HUES64 (cell line): ENCODE results near the gene MAP2.

ENCODE experiments used
- H3K27ac ChIP-seq: 2 replicates; pipeline ENCODE4 v1.7.0; 2013; ENCODE audit warnings: low read depth, low read length, inconsistent platforms
- H3K27me3 ChIP-seq: 2 replicates; pipeline ENCODE4 v1.6.1; 2013; ENCODE audit warnings: mild to moderate bottlenecking, low read length; ENCODE audit not compliant: insufficient read depth
- H3K36me3 ChIP-seq: 2 replicates; pipeline ENCODE4 v1.6.1; 2013; ENCODE audit warnings: mild to moderate bottlenecking, low read length; ENCODE audit not compliant: insufficient read depth
- H3K4me1 ChIP-seq: 2 replicates; pipeline ENCODE4 v1.6.1; 2013; ENCODE audit warnings: mild to moderate bottlenecking, low read length, moderate library complexity; ENCODE audit not compliant: insufficient read depth
- H3K4me3 ChIP-seq: 2 replicates; pipeline ENCODE4 v1.5.1; 2013; ENCODE audit warnings: mild to moderate bottlenecking, low read length, moderate library complexity
- H3K9ac ChIP-seq: 2 replicates; pipeline ENCODE4 v1.6.1; 2013; ENCODE audit warnings: mild to moderate bottlenecking, low read depth, low read length
- H3K9me3 ChIP-seq: 2 replicates; pipeline ENCODE4 v1.6.1; 2013; ENCODE audit warnings: low read depth, low read length; ENCODE audit not compliant: insufficient read depth
- WGBS: fragments of 150-250, 120-280 bp; methylation state at CpG from one replicate; pipeline ENCODE4 v1.1.7; 2013; ENCODE audit warnings: missing lambda C conversion rate; 5-methylcytosine and 5-hydroxymethylcytosine counted together

MAP2 gene

GRCh38 chr2:209391776-209392401 is 32.0 kb upstream of the MAP2 start:
- no peaks in the 10 kb centered on the region for H3K27me3 ChIP-seq
- H3K36me3 ChIP-seq: no peaks in the 10 kb centered on the region
- no peak overlapping the region for H3K4me3 ChIP-seq
- H3K9ac ChIP-seq: no peak overlapping the region
- 79% methylated on average over 3 of the region's 3 CpGs for WGBS
- no peaks in the 10 kb centered on the region for H3K9me3 ChIP-seq
- peaks cover 9% of the 10 kb centered on the region; the same call in 1 of the 2 replicates for H3K4me1 ChIP-seq
- no peak overlapping the region for H3K27ac ChIP-seq

- Histone ChIP-seq H3K9ac (no peak overlapping the region), H3K36me3 (no peaks in the 10 kb centered on the region), H3K27me3 (no peaks in the 10 kb centered on the region), H3K27ac (no peak overlapping the region), H3K9me3 (no peaks in the 10 kb centered on the region), H3K4me3 (no peak overlapping the region), H3K4me1 (no peaks in the 10 kb centered on the region)
- no CpG with 5 or more reads among the region's 1 CpG for WGBS
Observed at GRCh38 chr2:209395229-209395628, 28.6 kb upstream of the MAP2 start.

- Histone ChIP-seq H3K9ac (no peak overlapping the region), H3K36me3 (no peaks in the 10 kb centered on the region), H3K4me1 (no peaks in the 10 kb centered on the region), H3K27me3 (no peaks in the 10 kb centered on the region), H3K9me3 (no peaks in the 10 kb centered on the region), H3K27ac (no peak overlapping the region), H3K4me3 (no peak overlapping the region)
Observed at GRCh38 chr2:209395652-209396051, 28.2 kb upstream of the MAP2 start.

GRCh38 chr2:209398463-209398862 is 25.4 kb upstream of the MAP2 start:
- H3K27me3 ChIP-seq: no peaks in the 10 kb centered on the region
- no peaks in the 10 kb centered on the region for H3K9me3 ChIP-seq
- 95% methylated on average over 2 of the region's 2 CpGs for WGBS
- no peaks in the 10 kb centered on the region for H3K4me1 ChIP-seq
- H3K9ac ChIP-seq: no peak overlapping the region
- no peak overlapping the region for H3K4me3 ChIP-seq
- no peak overlapping the region for H3K27ac ChIP-seq
- no peaks in the 10 kb centered on the region for H3K36me3 ChIP-seq

GRCh38 chr2:209401788-209402187 is 22.1 kb upstream of the MAP2 start:
- no peak overlapping the region for H3K27ac ChIP-seq
- no peaks in the 10 kb centered on the region for H3K36me3 ChIP-seq
- no peak overlapping the region for H3K9ac ChIP-seq
- no peaks in the 10 kb centered on the region for H3K4me1 ChIP-seq
- H3K4me3 ChIP-seq: no peak overlapping the region
- H3K27me3 ChIP-seq: no peaks in the 10 kb centered on the region
- H3K9me3 ChIP-seq: no peaks in the 10 kb centered on the region
- WGBS: no CpG with 5 or more reads among the region's 3 CpGs

- WGBS: no CpG with 5 or more reads among the region's 1 CpG
- H3K27ac ChIP-seq: no peak overlapping the region
- no peaks in the 10 kb centered on the region for H3K27me3 ChIP-seq
Observed at GRCh38 chr2:209411296-209411695, 12.6 kb upstream of the MAP2 start.

GRCh38 chr2:209411718-209412117 is 12.1 kb upstream of the MAP2 start:
- 89% methylated on average over 4 of the region's 4 CpGs for whole genome bisulfite sequencing
- no peaks in the 10 kb centered on the region for H3K27me3 ChIP-seq
- H3K4me1 ChIP-seq: no peaks in the 10 kb centered on the region

More at GRCh38 chr2:209411296-209411695, 12.6 kb upstream of the MAP2 start:
- Histone ChIP-seq H3K9me3 (peaks cover 17% of the 10 kb centered on the region), H3K4me1 (no peaks in the 10 kb centered on the region), H3K9ac (no peak overlapping the region), H3K36me3 (no peaks in the 10 kb centered on the region), H3K4me3 (no peak overlapping the region)

GRCh38 chr2:209413311-209414014 is 10.4 kb upstream of the MAP2 start:
- Histone ChIP-seq H3K4me3 (no peak overlapping the region), H3K27ac (no peak overlapping the region), H3K9ac (no peak overlapping the region), H3K27me3 (no peaks in the 10 kb centered on the region), H3K4me1 (no peaks in the 10 kb centered on the region), H3K9me3 (peaks cover 20% of the 10 kb centered on the region), H3K36me3 (no peaks in the 10 kb centered on the region)
- 100% methylated on average over 1 of the region's 1 CpG for WGBS

More at GRCh38 chr2:209411718-209412117, 12.1 kb upstream of the MAP2 start:
- Histone ChIP-seq H3K4me3 (no peak overlapping the region), H3K9ac (no peak overlapping the region), H3K36me3 (no peaks in the 10 kb centered on the region), H3K27ac (no peak overlapping the region), H3K9me3 (peaks cover 20% of the 10 kb centered on the region)

- no peaks in the 10 kb centered on the region for H3K27me3 ChIP-seq
- H3K9me3 ChIP-seq: peaks cover 20% of the 10 kb centered on the region
- H3K4me1 ChIP-seq: no peaks in the 10 kb centered on the region
- no peak overlapping the region for H3K4me3 ChIP-seq
- no peak overlapping the region for H3K9ac ChIP-seq
- no peak overlapping the region for H3K27ac ChIP-seq
- no peaks in the 10 kb centered on the region for H3K36me3 ChIP-seq
Observed at GRCh38 chr2:209416913-209417312, 6.9 kb upstream of the MAP2 start.

- no peaks in the 10 kb centered on the region for H3K9me3 ChIP-seq
- no peaks in the 10 kb centered on the region for H3K36me3 ChIP-seq
- no peak overlapping the region for H3K4me3 ChIP-seq
- no peak overlapping the region for H3K27ac ChIP-seq
- H3K9ac ChIP-seq: no peak overlapping the region
- WGBS: 91% methylated on average over 6 of the region's 6 CpGs
- H3K4me1 ChIP-seq: peaks cover 21% of the 10 kb centered on the region
- H3K27me3 ChIP-seq: peaks cover 23% of the 10 kb centered on the region
Observed at GRCh38 chr2:209422191-209422754, 1.6 kb upstream of the MAP2 start.

GRCh38 chr2:209424199-209424701 is 403 bp downstream of the MAP2 start:
- Histone ChIP-seq H3K27ac (no peak overlapping the region), H3K4me3 (peak overlapping the region; percentile 81), H3K9me3 (no peaks in the 10 kb centered on the region), H3K4me1 (peaks cover 28% of the 10 kb centered on the region), H3K9ac (peak overlapping the region; percentile 56; the same call in 1 of the 2 replicates), H3K36me3 (no peaks in the 10 kb centered on the region), H3K27me3 (peaks cover 23% of the 10 kb centered on the region)
- 3% methylated on average over 28 of the region's 28 CpGs for WGBS
